GM19035 (cell line): ENCODE measurements around the gene BTBD2.

ENCODE experiments used
- ATAC-seq: cut with Tn5 transposase; IDR thresholded peaks from one replicate; pipeline ENCODE4 v1.9.1; 2021; ENCODE audit not compliant: unreplicated experiment

BTBD2 gene

DNA sequence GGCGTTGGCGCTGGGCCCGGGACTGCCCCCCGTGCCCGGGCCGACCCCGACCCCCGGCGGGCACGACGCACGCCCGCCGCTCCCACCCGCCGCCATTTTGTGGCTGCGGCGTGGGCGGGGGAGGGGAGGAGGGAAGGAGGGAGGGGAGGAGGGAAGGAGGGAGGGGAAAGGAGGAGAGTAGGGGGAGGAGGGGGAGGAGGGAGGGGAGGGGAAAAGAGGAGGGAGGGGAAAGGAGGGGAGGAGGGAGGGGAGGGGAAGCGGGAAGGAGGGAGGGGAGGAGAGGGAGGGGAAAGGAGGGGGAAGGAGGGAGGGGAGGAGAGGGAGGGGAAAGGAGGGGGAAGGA lies at the start of gene BTBD2:
Gene BTBD2 (minus strand): TSS at position 107 of the 343 bp plus-strand sequence. CDS start 11 bp downstream, at position 96.
- no peak for ATAC-seq

GRCh38 chr19:2064788-2065524 lies 49.4 kb upstream of the BTBD2 start:
- ATAC-seq, result no peak

DNA sequence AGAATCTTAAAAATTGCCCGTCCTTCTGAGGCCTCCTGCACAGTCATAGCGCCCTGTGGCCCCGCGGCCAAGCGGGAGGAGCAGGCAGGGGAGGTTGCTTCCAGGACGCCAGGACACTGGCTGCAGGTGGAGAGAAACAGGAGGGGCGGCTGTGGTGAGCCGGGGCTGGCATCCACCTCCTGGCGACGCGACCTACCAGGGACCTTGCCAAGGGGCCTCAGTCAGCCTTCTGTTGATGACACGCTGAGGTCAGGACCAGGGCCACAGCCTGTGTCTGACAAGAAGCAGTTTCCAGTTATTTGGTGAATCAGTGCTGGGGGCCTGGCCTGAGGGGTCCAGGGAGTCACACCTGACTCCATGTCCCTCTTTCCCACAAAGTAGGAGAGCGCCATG lies 48.9 kb upstream of the BTBD2 start:
- ATAC-seq, result no peak

DNA sequence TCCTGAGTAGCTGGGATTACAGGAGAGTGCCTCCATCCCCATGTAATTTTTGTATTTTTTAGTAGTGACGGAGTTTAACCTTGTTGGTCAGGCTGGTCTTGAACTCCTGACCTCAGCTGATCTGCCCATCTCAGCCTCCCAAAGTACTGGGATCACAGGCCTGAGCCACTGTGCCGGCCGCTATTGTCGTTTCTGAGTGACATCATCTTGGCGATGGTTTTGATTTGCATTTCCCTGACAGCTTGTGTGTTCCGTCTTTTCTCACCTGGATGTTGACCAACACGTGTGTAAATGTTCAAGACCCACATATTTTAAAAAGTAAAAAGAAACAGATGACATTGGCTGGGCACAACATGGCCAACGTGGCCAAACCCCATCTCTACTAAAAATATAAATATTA lies 48.3 kb upstream of the BTBD2 start:
- ATAC-seq, result no peak

- ATAC-seq, result no peak
Observed at GRCh38 chr19:2062770-2063169, 47.3 kb upstream of the BTBD2 start.

DNA sequence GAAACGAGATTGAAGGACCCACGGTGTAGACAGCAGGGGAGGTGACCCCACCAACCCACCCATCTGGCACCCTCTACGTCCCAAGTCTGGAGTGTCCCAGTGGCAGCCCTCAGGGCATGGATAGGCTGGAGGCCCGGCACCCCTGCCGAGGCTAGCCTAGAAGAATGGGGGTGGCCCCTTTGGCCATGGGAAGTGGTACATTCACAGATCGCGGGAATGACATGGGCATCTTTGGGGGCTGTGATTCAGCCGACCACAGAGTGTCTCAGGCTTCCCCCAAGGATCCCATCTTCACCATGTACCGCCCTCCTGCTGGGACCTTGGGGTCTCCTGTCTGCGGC lies 46.8 kb upstream of the BTBD2 start:
- no peak for ATAC-seq

GRCh38 chr19:2061495-2062388 lies 46.2 kb upstream of the BTBD2 start:
- peak; percentile 80 for ATAC-seq

DNA sequence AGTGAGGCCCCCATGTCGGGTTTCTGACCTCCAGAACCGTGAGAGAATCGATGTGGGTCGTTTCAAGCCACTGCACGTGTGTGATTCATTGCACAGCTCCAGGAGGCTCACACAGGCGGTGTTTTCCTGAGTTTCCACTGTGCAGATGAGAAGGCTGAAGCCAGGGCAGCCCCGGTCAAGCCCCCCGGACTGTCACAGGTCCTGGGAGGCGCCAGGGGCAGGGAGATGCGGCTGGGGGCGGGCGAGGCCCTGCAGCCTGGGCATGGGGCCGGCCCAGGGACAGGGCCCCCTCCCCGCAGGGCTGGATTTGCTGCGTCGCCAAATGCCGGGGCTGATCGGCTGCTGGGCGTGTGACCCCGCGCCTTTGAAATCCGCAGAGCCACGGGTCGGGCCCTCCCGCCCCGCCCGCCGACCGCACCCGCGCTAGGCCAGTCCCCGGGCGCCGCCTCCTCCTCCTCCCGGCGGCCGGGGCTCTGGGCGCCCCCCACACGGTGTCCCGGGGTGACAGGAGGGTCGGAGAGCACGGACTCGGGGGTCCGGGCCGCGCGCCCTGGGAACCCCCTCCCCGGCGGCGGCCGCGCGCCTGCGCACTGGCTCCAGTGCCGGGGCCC lies 45.5 kb upstream of the BTBD2 start:
- no peak for ATAC-seq

DNA sequence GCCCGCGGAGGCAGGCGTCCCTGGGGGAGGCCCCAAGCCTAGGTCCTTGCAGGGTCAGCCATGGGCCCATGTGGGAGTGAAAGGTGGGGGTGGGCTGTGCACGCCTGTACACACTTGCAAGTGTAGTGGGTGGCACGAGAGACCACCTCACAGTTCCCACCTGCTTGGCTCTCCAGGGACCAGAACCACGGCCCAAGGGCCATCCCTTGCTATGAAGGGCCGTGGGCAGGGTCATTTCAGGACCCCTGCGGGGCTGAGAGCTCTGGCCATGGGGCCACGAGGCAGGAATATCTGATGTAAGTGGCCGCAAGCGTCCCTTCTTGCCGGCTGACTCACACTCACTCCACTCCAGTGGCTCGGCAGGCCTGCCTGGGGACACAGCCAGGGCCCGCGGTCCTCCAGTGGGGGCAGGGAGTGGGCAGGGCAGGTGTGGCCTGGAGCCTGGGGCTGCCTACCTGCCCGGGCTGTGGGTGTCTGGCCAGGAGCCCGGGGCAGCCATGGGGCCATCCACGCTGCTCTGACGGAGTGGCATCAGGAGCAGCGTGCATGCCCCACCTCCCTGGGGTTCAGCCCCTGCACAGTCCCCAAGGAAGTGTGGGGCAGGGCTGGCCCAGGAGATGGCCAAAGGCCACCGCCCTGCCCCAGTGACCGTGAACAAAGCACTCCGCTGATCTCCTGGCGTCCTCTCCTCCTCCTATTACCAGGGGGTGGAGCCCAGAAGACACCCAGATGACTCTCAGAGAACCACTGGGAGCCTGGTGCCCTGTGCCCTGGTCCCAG lies 44.1 kb upstream of the BTBD2 start:
- ATAC-seq, result no peak

- no peak for ATAC-seq
Observed at GRCh38 chr19:2058570-2059421, 43.3 kb upstream of the BTBD2 start.

- ATAC-seq, result no peak
Observed at GRCh38 chr19:2057484-2058469, 42.3 kb upstream of the BTBD2 start.

DNA sequence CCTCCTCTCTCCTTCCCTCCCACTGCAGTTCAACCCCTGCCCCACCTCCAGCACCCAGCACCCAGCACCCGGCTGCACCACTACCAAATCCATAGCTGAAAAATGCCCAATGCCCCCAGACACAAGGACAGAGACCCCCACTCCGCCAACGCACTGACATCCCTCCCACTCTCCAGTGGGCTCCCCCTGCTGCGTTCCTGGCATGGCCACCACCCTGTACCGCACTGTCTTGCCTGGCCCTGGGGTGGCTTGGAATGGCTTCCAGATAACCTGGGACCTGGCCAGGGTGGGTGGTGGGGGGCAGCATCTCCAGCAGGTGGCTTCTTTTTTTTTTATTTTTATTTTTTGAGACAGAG lies 41.3 kb upstream of the BTBD2 start:
- no peak for ATAC-seq

DNA sequence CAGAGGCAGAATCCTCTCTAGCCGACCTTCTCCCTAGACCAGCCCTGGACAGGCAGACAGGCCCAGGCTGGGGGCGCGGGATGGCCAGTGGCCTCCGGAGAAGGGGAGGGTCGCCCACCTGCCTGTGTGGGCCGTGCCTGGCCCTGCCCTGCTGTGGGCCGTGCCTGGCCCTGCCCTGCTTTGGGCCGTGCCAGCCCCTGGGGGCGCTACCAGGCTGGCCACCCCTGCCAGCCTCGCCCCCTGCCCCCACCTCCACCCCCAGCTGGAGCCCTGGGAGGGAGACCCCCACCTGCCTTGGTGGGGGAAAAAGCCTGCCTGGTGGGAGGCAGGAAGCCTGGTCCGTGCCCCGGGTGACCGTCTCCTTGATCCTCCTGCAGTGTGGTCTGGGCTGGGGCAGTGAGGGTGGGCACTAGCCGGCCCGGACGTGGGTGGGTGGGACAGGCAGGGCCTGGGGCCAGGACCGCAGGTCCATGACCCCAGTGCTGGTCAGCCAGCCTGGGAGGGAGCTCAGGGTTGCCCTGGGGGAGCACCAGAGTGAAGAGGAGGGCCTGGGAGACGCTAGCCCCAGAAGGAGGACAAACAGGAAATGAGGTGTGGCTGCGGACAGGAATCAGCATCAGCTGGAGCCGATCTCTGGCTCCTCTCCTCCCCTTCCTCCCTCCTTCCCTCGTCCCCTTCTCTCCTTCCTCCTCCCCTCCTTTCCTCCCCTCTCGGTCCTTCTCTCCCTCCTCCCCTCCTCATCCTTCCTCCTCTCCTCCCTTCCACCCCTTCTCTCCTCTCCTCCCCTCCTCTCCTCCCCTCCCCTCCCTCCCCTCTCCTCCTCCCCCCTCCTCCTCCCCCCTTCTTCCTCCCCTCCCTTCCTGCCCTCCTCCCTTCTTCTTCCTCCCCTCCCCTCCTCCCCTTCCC lies 40.7 kb upstream of the BTBD2 start:
- no peak for ATAC-seq

DNA sequence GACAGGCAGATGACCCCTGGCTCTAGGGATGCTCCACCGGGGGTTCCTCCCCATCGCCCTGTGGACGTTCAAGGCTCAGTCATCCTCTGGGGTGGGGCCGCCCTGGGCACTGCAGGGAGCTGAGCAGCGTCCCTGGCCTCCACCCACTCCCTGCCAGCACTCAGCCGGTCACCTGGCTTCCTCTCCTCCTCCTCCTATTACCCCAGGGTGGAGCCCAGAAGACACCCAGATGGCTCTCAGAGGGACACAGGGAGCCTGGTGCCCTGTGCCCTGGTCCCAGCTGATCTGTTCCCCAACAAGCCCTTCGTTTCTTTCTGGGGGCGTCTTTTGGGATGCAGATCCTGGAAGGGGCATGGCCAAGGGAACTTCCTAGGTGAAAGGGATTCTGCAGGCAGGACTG lies 39.2 kb upstream of the BTBD2 start:
- no peak for ATAC-seq

- ATAC-seq, result no peak
Observed at GRCh38 chr19:2053601-2054389, 38.3 kb upstream of the BTBD2 start.

DNA sequence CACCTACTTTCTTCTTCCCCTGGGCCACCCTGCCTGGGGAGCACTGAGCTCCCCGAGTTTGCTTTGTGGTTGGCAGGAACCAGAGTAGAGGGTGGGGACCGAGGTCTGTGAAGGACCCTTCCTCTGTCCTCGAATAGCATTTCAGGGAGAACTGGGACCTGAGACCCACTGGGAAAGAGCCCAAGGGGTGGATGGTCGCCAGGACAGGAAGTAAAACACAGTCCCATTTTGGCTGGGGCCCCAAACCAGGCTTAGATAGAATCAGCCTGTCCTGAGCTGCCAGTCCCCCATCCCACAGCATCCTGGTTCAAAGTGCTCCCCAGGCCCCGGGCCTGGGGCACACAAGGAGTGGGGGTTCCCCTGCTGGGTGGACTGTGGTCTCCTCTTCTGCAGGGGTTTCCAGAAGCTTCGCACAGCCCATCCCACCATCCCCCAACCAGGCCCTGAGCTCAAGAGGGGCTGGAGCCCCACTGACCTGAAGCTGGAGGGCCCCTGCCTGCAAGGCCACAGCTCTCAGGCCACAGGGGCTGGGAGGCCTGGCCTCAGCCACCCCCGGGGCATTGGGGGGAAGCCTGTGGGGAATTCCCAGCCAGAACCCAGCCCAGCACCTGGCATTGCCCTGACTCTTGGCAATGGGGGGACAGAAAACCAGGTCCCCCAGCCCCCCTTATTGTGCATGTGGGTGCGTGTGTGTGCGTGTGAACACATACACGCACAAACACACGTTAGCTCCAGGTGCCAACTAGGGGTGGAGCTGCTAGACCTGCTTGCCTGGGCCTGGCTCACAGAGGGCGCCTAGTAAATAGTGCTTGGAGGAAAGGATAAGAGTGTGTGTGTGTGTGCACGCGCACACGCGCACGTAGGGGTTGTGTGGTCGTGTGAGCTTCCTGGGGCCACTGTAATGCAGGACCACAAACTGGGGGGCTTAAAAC lies 36.5 kb upstream of the BTBD2 start:
- ATAC-seq, result no peak
